DMS153 treated with DMSO at 0.1 percent for 48 hours (cell line): Measurements from ENCODE around the gene TOGARAM2.
"Not testable (repeated sequence)": the region's sequence is repeated elsewhere in the genome, so short reads cannot be mapped to it uniquely, and the experiment has no call there.

Experiments used
- DNase-seq: peaks from one replicate; lab custom pipeline; 2025; ENCODE audit not compliant: unreplicated experiment; lab: John Stamatoyannopoulos, UW

The TOGARAM2 gene

GRCh38 chr2:29071032-29071975, 90.2 kb downstream of the TOGARAM2 start:
- DNase-seq = no peak

- no peak for DNase-seq
Measured at GRCh38 chr2:29072251-29072650, 91.2 kb downstream of the TOGARAM2 start.

GRCh38 chr2:29072971-29073725, 92.0 kb downstream of the TOGARAM2 start:
- no peak for DNase-seq

- DNase-seq = no peak
Measured at GRCh38 chr2:29073933-29074332, 92.8 kb downstream of the TOGARAM2 start.

GRCh38 chr2:29074411-29074810, 93.3 kb downstream of the TOGARAM2 start, which contains the start of gene PCARE:
TSS of gene PCARE (minus strand) at chr2:29074523. CDS start at chr2:29074261, 262 bp downstream.
- no peak for DNase-seq

GRCh38 chr2:29075894-29076705, 95.0 kb downstream of the TOGARAM2 start:
- no peak for DNase-seq

GRCh38 chr2:29079887-29080286, 98.8 kb downstream of the TOGARAM2 start:
- no peak for DNase-seq

GRCh38 chr2:29080886-29081743, 100.0 kb downstream of the TOGARAM2 start:
- DNase-seq = no peak

- no peak for DNase-seq
Measured at GRCh38 chr2:29082804-29083495, 101.9 kb downstream of the TOGARAM2 start.

- DNase-seq = no peak
Measured at GRCh38 chr2:29084554-29084953, 103.5 kb downstream of the TOGARAM2 start.

- not testable (repeated sequence) for DNase-seq
Measured at GRCh38 chr2:29090311-29090710, 109.2 kb downstream of the TOGARAM2 start.

- DNase-seq = no peak
Measured at GRCh38 chr2:29096969-29097368, 115.9 kb downstream of the TOGARAM2 start.

GRCh38 chr2:29097569-29097968, 116.5 kb downstream of the TOGARAM2 start:
- no peak for DNase-seq

GRCh38 chr2:29100564-29100963, 119.5 kb downstream of the TOGARAM2 start:
- no peak for DNase-seq
